RWPE1 (cell line): ENCODE results near the gene TMPRSS11A.

ENCODE experiments used
- CTCF ChIA-PET: fragments of 350-600 bp; sonication (Branson Sonifier 250); formaldehyde crosslinking; extraction: SDS; loops from one replicate; lab custom pipeline; 2021; lab: Yijun Ruan, JAX
- POLR2A ChIA-PET: fragments of 400-600 bp; formaldehyde crosslinking; extraction: SDS; loops from one replicate; lab custom pipeline; 2020; ENCODE audit warnings: antibody characterized with exemption; ENCODE audit not compliant: low non-redundant PET; lab: Yijun Ruan, JAX
- DNase-seq: peaks from one replicate; pipeline ENCODE4 v3.0.0; 2012; ENCODE audit warnings: low spot score
- H3K27ac ChIP-seq: fragments of 450-650 bp; 2 replicates; pipeline ENCODE4 v1.5.1; 2017
- TF ChIP-seq, protein P1 (sequence below): fragments of 450-650 bp; conservative IDR thresholded peaks from 2 replicates; pipeline ENCODE4 v1.5.1; 2017; ENCODE audit warnings: low read depth, mild to moderate bottlenecking

Gene TMPRSS11A

DNA sequence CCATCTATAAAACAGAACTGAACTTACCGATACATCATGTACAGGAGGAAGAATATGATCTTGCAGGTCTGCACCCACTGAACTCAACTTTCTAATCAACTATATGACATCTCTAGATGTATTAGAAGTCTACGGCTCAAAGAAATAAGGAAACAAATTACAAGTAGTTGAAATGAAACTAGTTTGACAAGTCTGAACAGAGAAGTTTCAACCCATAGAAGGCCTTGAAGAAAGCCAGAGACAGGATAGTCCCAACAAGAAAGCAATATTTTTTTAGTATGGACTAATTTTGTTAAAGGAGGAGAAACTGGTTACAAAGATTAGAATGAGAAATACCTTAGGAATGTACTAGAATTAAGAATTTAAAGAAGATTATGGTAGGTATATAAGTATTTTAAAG, at the start of gene TMPRSS11A:
Gene TMPRSS11A, minus strand, starts transcription at position 138 of the 400 bp plus-strand sequence. Its CDS starts 100 bp downstream, at position 38.
- H3K27ac ChIP-seq = no peak within 1 kb of the TSS
- DNase-seq = no peak
- TF ChIP-seq, protein P1, sequence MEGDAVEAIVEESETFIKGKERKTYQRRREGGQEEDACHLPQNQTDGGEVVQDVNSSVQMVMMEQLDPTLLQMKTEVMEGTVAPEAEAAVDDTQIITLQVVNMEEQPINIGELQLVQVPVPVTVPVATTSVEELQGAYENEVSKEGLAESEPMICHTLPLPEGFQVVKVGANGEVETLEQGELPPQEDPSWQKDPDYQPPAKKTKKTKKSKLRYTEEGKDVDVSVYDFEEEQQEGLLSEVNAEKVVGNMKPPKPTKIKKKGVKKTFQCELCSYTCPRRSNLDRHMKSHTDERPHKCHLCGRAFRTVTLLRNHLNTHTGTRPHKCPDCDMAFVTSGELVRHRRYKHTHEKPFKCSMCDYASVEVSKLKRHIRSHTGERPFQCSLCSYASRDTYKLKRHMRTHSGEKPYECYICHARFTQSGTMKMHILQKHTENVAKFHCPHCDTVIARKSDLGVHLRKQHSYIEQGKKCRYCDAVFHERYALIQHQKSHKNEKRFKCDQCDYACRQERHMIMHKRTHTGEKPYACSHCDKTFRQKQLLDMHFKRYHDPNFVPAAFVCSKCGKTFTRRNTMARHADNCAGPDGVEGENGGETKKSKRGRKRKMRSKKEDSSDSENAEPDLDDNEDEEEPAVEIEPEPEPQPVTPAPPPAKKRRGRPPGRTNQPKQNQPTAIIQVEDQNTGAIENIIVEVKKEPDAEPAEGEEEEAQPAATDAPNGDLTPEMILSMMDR = no peak
- CTCF ChIA-PET = no interaction called here
- POLR2A ChIA-PET = no interaction called here

DNA sequence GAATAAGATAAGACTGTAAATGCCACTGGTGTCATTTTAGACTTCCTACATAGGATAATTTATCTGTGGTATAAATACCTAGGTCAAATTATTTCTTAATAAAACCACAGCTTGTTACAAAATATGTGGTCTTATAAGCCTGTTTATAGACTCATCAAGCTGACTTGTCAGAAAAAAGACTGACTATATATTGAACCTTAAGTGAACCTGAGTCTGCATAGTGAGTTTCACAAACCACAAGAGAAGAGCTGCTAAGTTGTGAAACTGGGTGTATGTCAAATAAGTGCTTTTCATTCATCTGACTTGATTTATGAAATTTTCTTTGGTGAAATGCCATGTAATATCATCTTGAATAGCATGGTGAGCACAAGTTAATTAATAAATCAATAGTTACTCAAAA, 48.4 kb upstream of the TMPRSS11A start:
- no peak for DNase-seq
- TF ChIP-seq, protein P1 = no peak
- ChIA-PET CTCF (no interaction called here), POLR2A (no interaction called here)
- no peak overlapping the region for H3K27ac ChIP-seq

GRCh38 chr4:68002906-68003305, 39.6 kb upstream of the TMPRSS11A start:
- TF ChIP-seq, protein P1 = no peak
- CTCF ChIA-PET = no interaction called here
- POLR2A ChIA-PET = no interaction called here
- H3K27ac ChIP-seq = no peak overlapping the region
- no peak for DNase-seq

DNA sequence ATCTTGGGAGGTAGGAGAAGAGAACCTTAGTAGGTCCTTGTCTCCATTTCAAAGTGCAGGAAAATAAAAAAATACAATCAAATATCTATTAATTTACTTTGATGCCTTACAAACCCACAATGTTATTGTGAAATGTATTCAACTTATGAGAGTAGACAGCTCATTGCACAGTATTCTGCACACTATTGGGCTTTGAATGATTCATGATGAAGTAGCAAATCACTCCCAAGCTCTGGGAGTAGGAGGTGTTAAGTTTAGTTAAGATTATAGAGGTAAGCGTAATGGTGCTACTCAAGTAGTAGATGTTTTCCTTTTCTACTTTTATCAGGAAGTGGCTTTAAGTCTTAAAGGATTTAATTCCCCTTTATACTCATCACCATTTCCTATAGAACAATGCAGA, 32.8 kb upstream of the TMPRSS11A start:
- ChIA-PET CTCF (no interaction called here), POLR2A (no interaction called here)
- H3K27ac ChIP-seq = no peak overlapping the region
- TF ChIP-seq, protein P1 = no peak
- DNase-seq = no peak

DNA sequence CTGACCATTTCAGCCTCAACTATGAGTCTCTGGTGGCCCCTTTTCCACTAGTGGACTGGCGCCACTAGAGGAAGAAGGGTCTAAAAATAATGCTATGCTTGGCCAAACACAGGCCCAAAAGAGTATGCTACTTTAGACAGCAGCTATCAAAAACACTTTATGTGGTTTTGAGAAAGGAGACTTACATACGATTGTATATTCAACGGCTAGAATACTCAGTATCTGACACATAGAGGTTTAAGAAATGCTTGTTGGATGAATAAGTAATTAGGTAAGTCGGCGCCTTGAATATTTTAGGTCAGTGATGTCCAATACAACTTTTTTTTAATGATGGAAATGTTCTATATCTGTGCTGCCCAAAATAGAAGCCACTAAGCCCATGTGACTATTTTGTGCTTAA, 25.7 kb upstream of the TMPRSS11A start:
- TF ChIP-seq, protein P1 = no peak
- H3K27ac ChIP-seq = no peak overlapping the region
- POLR2A ChIA-PET = no interaction called here
- DNase-seq = no peak
- CTCF ChIA-PET = interaction anchor here (0.6 to 0.7 kb wide), 2 partner anchors 188 to 204 kb away, joined by 3 to 5 read pairs; no protein-coding TSS in a partner anchor

DNA sequence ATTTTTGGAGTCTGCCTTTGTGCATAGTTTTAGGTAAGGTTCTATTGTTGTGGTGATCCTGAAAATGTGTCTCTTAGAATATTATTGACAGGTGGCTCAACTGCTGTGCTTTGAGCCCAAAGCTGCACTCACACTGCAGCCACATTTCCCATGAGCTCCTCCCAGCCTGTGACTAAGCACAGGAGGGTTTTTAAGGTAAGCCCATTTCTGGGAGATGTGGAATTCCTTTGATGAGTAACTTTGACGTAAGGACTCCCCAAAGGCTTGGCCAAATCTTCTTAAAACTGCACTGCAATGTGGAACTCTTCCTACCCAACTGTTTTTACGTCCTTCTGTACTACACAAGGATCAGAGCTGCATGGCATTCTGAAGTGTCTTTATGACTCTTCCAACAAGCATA, 20.0 kb upstream of the TMPRSS11A start:
- peak; percentile 66 for DNase-seq
- ChIA-PET CTCF (no interaction called here), POLR2A (no interaction called here)
- H3K27ac ChIP-seq = no peak overlapping the region
- TF ChIP-seq, protein P1 = no peak
